Smooth muscle cell (in vitro differentiated cells): ENCODE data around the gene SORCS2. TPM values are rescaled to one million over a fixed set of nuclear protein-coding genes. Genes with fewer than 3 reads are reported as not detected.
A peak's percentile ranks its signal among the peaks of the same experiment; 100 is the strongest.

Source experiments
- DNase-seq: peaks from one replicate; lab custom pipeline; 2025; ENCODE audit not compliant: unreplicated experiment; lab: John Stamatoyannopoulos, UW
- H2AFZ ChIP-seq: fragments of 200-600 bp; sonication (generic); 2 replicates; pipeline ENCODE4 v1.6.0; 2016; ENCODE audit warnings: antibody characterized with exemption, low read depth, mild to moderate bottlenecking
- H3F3A ChIP-seq: fragments of 200-600 bp; sonication (generic); 2 replicates; pipeline ENCODE4 v1.6.0; 2017; ENCODE audit warnings: antibody characterized with exemption, low read depth
- H3K27ac ChIP-seq: fragments of 200-600 bp; sonication (generic); 2 replicates; pipeline ENCODE4 v1.5.1; 2016; ENCODE audit warnings: low read depth, mild to moderate bottlenecking
- H3K27me3 ChIP-seq: fragments of 200-600 bp; sonication (generic); 2 replicates; pipeline ENCODE4 v1.6.1; 2016; ENCODE audit warnings: low read depth, mild to moderate bottlenecking
- H3K36me3 ChIP-seq: fragments of 200-600 bp; sonication (generic); 2 replicates; pipeline ENCODE4 v1.5.1; 2016; ENCODE audit warnings: low read depth
- H3K4me1 ChIP-seq: fragments of 200-600 bp; sonication (generic); 2 replicates; pipeline ENCODE4 v1.5.1; 2016; ENCODE audit warnings: low read depth
- H3K4me2 ChIP-seq: fragments of 200-600 bp; sonication (generic); 2 replicates; pipeline ENCODE4 v1.6.0; 2016; ENCODE audit warnings: mild to moderate bottlenecking
- H3K4me3 ChIP-seq: fragments of 200-600 bp; sonication (generic); 2 replicates; pipeline ENCODE4 v1.5.1; 2016; ENCODE audit warnings: mild to moderate bottlenecking
- H3K79me2 ChIP-seq: fragments of 200-600 bp; sonication (generic); 2 replicates; pipeline ENCODE4 v1.6.0; 2016; ENCODE audit warnings: low read depth, mild to moderate bottlenecking
- H3K9ac ChIP-seq: fragments of 200-600 bp; sonication (generic); 2 replicates; pipeline ENCODE4 v1.6.0; 2016; ENCODE audit warnings: low read depth
- H3K9me3 ChIP-seq: fragments of 200-600 bp; sonication (generic); replicated peaks from 2 replicates; pipeline ENCODE4 v1.5.1; 2016; ENCODE audit warnings: low read depth
- H4K20me1 ChIP-seq: fragments of 200-600 bp; sonication (generic); 2 replicates; pipeline ENCODE4 v1.6.0; 2016; ENCODE audit warnings: low read depth
- WGBS: methylation state at CpG from one replicate; pipeline ENCODE4 v1.1.7; 2016; ENCODE audit warnings: low lambda C conversion rate; 5-methylcytosine and 5-hydroxymethylcytosine counted together
- polyA plus RNA-seq: library from polyadenylated mRNA; unstranded; fragments of >200 nt; fragmentation: Nextera tagmentation; extraction: Ambion mirVana; gene quantifications from 2 replicates; pipeline ENCODE4 v1.2.1, GENCODE V29; 2016
- total RNA-seq: library from RNA; depleted of rRNA; stranded (reverse); fragments of >200 nt; gene quantifications from 2 replicates; pipeline ENCODE4 v1.2.3, GENCODE V29; 2014
- TF ChIP-seq, protein P1 (sequence below): fragments of 200-600 bp; sonication (generic); IDR thresholded peaks from 2 replicates; pipeline ENCODE4 v1.5.1; 2017; ENCODE audit warnings: borderline replicate concordance, mild to moderate bottlenecking, antibody characterized with exemption; ENCODE audit not compliant: insufficient read depth, poor library complexity, severe bottlenecking

Gene SORCS2
- total and polyA plus RNA-seq, 2 experiments from 2014 or later: 5.2 to 9.3 TPM

GRCh38 chr4:7200801-7201200, 8.5 kb downstream of the SORCS2 start:
- no peak for DNase-seq
- 93% methylated on average over 12 of the region's 12 CpGs for WGBS
- Histone ChIP-seq H3K4me3 (no peak overlapping the region), H3K4me2 (no peak overlapping the region), H3K36me3 (no peaks in the 10 kb centered on the region), H3K4me1 (peaks cover 32% of the 10 kb centered on the region), H4K20me1 (no peaks in the 10 kb centered on the region), H3K27me3 (no peaks in the 10 kb centered on the region), H3K27ac (no peak overlapping the region), H3K9ac (no peak overlapping the region), H2AFZ (no peak overlapping the region), H3K9me3 (no peaks in the 10 kb centered on the region), H3F3A (peaks cover 5% of the 10 kb centered on the region), H3K79me2 (no peaks in the 10 kb centered on the region)
- TF ChIP-seq, protein P1, sequence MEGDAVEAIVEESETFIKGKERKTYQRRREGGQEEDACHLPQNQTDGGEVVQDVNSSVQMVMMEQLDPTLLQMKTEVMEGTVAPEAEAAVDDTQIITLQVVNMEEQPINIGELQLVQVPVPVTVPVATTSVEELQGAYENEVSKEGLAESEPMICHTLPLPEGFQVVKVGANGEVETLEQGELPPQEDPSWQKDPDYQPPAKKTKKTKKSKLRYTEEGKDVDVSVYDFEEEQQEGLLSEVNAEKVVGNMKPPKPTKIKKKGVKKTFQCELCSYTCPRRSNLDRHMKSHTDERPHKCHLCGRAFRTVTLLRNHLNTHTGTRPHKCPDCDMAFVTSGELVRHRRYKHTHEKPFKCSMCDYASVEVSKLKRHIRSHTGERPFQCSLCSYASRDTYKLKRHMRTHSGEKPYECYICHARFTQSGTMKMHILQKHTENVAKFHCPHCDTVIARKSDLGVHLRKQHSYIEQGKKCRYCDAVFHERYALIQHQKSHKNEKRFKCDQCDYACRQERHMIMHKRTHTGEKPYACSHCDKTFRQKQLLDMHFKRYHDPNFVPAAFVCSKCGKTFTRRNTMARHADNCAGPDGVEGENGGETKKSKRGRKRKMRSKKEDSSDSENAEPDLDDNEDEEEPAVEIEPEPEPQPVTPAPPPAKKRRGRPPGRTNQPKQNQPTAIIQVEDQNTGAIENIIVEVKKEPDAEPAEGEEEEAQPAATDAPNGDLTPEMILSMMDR: no peak

- no peaks in the 10 kb centered on the region for H3K9me3 ChIP-seq
- 59% methylated on average over 29 of the region's 29 CpGs for WGBS
- H3K27ac ChIP-seq: peak overlapping the region; percentile 47
- H4K20me1 ChIP-seq: no peaks in the 10 kb centered on the region
- TF ChIP-seq, protein P1: no peak
- H3K4me3 ChIP-seq: no peak overlapping the region
- H3K4me2 ChIP-seq: peak overlapping the region; percentile 55
- peaks cover 9% of the 10 kb centered on the region for H3F3A ChIP-seq
- no peak overlapping the region for H3K9ac ChIP-seq
- H3K79me2 ChIP-seq: no peaks in the 10 kb centered on the region
- H3K27me3 ChIP-seq: no peaks in the 10 kb centered on the region
- peaks cover 36% of the 10 kb centered on the region for H3K4me1 ChIP-seq
- DNase-seq: no peak
- H3K36me3 ChIP-seq: no peaks in the 10 kb centered on the region
- H2AFZ ChIP-seq: peak overlapping the region; percentile 36
These were observed 9.3 kb downstream of the SORCS2 start for GRCh38 chr4:7201420-7202305.

GRCh38 chr4:7202411-7202810, 10.1 kb downstream of the SORCS2 start:
- H3K27me3 ChIP-seq: no peaks in the 10 kb centered on the region
- H3F3A ChIP-seq: peaks cover 13% of the 10 kb centered on the region
- H3K4me2 ChIP-seq: peak overlapping the region; percentile 55
- H3K9me3 ChIP-seq: no peaks in the 10 kb centered on the region
- no peaks in the 10 kb centered on the region for H4K20me1 ChIP-seq
- DNase-seq: no peak
- no peak overlapping the region for H3K9ac ChIP-seq
- H3K4me1 ChIP-seq: peaks cover 44% of the 10 kb centered on the region
- H3K4me3 ChIP-seq: no peak overlapping the region
- TF ChIP-seq, protein P1: no peak
- no peaks in the 10 kb centered on the region for H3K36me3 ChIP-seq
- H3K79me2 ChIP-seq: no peaks in the 10 kb centered on the region
- 25% methylated on average over 8 of the region's 8 CpGs for WGBS
- H3K27ac ChIP-seq: peak overlapping the region; percentile 47
- no peak overlapping the region for H2AFZ ChIP-seq
